Activated CD8-positive, alpha-beta memory T cell treated with anti-CD3 and anti-CD28 coated beads, Interleukin-2, amount 50 U/mL, for 24 hours (primary cell): ENCODE measurements around the gene PYGB.

Experiments
- DNase-seq: peaks from one replicate; pipeline ENCODE4 v3.0.0-alpha.2; 2020; ENCODE audit errors: extremely low read depth

The PYGB gene

DNA sequence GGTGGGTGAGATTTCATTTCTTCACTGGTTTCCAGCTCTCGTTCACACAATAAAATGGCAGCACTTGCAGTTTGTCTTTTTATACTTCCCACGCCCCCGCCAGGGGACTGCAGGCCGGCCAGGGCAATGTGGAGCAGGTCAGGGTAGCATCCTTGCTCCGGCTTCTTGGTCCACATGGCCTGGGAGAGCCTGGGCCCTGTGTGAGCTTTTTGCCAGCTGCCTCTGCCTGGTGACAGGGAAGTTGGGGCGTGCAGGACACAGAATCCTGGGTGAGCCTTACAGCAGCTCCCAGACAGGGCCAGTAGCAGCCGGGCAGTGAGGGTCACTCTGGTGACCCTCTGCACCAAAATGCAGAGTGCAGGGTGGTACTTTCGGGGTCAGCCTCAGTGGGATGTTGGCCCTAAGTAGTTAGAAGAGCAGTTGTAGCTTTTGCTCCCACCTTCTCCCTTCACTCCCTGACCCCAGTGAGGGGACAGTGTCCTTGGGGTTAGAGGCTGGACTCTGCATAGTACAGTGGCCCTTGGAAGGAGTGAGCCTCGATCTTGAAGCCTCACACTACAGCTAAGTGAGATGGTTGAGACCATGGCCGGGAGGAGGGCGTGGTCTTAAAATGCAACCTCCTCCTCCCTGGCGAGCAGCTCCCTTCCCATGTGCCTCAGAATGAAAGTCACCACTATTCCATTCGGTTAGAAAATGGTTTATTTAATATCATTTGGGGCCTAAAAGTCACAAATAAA, 23.8 kb downstream of the PYGB start:
- no peak for DNase-seq

DNA sequence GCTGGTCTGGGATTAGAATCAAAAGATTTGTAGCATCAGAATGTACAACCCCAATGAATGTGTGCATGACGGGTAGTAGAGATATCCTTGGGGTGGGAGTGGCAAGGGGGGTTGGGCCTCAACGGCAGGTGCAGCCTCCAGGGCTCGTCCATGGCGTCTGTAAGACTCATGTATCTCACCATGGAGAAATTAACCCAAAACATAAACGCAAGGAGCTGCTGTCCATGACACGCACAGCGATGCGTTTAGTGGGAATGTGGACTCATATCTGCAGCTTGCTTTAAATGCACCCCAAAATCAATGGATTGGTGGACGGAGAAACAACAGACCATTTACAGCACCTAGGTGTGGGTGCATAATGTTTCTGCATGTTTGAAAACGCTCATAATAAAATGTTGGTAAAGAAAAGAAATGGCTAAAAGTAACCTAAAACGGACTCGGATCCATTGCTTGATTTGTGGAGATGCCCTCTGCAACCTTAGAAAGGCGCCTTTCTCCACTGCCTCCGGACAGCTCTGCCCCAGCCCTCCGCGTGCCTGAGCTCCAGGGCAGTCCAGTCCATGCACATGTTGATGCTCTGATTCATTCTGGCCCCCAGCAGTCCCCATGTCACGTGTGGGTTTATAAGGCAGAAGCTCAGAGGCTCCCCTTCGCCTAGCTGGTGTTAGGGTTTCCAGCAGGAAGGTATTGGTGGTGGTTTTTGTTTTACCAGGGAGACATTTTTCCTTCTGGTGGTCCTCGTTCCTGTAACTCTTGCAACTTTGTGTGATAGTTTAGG, 24.5 kb downstream of the PYGB start:
- DNase-seq: no peak

DNA sequence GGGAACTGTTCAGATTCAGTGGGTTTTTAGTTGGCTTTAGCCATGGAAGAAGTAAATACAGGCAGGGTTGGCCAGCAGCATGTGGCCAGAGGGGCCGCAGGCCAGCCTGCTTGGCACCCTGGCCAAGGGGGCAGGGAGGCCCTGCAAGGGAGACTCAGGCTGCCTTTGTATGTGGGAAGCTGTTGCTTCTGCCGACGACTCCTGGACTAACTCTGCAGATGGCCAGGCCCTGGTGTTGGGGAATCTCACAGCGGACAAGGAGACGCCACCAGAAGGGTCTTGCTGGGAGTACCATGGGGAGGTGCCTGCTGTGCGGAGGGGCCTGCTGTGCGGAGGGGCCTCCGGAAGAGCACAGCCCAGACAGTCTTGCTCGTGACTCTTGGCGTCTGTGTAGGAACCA, 25.2 kb downstream of the PYGB start:
- no peak for DNase-seq

DNA sequence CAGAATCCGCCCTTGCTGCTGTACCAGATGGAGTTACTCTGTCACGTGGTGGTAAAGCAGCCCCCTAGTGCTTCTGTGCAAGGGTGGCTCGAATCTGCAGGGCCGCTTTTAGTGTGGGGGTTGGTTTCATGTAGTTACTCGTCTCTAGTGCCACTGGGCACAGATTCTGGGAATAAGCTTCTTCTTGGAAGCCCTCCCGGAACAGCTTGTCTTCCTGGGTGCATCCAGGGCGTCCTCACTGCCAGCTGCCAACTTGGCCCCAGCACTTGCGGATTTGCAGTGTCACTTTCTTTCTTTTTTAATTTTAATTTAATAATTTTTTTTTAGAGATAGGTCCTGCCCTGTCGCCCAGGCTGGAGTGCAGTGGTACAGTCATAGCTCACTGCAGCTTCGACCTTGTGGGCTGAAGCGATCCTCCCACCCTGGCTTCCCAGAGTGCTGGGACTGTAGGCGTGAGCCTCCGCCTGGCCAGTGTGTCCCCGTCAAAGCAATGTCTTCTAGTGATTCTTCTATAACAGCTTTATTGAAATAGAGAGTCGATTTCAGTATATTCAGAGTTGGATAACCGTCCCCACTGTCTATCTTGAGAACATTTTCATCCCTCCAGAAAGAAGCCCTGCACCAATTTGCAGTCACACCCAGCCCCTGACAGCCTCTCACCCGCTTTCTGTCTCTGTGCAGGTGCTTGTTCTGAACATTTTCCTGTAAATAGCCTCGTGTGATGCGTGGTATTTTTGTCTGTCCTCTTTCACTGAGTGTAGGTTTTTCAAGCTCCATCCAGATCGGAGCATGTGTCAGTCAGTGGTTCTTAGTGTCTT, 25.9 kb downstream of the PYGB start:
- no peak for DNase-seq

DNA sequence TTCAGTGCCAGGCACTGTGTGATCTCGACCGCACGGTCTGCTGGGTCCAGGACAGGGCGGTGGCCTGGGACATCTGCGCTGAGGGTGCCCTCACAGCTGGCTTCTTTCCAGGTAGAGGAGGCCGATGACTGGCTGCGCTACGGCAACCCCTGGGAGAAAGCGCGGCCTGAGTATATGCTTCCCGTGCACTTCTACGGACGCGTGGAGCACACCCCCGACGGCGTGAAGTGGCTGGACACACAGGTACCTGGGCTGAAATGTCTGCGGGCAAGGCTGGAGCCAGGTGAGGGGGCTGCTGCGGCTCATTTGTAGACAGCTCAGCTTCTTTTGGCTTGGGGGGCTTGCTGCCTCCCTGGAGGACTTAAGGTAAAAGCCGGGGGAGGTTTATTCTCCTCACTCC, 26.6 kb downstream of the PYGB start:
- no peak for DNase-seq

DNA sequence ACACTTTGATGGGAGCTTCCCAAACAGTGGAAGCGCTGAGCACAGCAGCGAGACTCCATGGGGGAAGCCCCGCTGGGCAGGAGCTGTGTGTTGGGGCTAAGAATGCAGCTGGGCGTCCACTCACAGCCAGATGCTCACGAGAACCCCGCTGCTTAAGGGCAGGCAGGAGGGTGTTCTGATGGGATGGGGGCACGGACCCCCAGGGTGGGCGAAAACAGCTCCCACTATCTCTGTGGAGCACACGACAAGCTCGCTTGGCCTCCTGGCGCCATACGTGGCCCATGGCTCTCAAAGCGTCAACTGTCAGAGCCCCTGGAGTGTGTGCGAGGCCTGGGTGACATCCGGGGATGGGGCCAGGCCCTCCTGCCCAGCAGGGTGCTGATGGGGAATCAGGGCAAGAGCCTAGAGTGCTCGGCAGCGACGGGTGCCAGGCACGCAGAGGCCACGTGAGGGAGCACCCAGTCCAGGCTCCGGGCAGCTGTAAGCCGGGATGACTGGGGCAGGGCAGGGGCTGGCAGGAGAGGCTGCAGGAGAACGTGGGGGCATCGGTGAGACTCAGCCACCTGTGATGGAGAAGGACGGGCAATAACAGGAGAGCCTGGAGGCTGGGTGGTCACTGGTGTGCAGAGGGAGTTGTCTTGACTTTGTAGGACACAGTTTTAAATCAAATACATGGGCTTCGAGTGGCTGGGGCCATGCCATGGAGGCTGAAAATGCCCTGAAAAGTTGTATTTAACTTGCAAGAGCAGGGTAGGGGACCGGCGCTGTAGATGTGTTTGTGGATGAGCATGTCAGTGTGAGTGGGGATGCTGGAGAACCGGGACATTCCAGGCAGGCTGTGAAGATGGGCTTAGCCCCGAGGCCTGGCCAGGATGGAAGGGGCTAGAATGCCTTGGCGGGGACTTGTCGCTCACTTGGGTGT, 27.3 kb downstream of the PYGB start:
- DNase-seq: no peak

DNA sequence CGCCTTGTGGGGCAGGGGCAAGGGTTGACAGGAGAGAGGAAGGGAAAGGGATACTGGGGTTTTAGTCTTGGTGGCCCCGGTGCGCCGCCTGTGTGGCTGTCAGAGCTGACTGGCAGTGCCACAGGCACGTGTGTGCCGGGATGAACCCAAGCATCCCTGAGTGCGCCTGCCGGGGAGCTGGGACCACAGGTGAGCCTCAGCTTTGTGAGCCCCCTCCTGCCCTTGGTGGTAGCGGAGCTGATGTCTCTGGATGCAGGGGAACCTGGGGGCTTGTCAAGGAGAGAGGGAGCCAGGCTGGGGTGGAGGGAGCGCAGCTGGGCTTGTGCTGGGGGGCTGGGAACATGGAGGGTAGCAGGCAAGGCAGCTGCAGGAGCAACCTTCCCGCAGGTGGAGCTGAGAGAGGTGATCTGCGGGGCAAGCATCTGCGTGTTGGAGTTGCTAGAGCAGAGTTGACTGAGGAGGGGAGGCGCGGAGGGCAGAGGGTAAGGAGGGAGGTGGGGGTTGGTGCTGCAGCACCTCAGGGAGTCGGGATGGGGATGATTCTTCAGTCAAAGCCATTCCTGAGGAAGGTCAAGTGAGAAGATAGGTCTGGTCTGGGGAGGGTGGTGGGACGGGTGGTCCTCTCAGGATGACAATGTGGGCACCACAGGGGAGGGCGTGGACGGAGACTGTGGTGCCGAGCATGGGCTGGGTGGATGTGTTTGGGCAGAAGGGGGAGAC, 28.1 kb downstream of the PYGB start:
- no peak for DNase-seq

DNA sequence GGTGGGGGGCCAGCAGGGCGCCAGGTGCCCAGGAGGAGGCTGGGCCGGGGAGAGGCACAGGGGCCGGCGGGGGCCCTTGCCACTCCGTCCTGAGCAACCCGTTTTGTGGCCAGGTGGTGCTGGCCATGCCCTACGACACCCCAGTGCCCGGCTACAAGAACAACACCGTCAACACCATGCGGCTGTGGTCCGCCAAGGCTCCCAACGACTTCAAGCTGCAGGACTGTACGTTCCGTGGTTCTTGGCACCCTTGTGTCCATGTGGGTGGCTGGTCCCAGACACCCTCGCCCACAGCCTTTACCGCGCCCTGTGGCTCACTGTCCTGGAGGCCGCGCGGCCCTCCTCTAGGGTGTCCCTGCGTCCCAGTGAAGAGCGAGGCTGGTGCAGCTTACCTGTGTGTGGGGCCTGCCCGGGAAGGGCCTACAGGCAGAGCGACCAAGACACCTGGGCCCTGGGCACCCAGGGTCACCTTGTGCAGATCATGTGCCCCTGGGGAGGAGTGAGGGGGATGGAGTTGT, 28.7 kb downstream of the PYGB start:
- DNase-seq: no peak

DNA sequence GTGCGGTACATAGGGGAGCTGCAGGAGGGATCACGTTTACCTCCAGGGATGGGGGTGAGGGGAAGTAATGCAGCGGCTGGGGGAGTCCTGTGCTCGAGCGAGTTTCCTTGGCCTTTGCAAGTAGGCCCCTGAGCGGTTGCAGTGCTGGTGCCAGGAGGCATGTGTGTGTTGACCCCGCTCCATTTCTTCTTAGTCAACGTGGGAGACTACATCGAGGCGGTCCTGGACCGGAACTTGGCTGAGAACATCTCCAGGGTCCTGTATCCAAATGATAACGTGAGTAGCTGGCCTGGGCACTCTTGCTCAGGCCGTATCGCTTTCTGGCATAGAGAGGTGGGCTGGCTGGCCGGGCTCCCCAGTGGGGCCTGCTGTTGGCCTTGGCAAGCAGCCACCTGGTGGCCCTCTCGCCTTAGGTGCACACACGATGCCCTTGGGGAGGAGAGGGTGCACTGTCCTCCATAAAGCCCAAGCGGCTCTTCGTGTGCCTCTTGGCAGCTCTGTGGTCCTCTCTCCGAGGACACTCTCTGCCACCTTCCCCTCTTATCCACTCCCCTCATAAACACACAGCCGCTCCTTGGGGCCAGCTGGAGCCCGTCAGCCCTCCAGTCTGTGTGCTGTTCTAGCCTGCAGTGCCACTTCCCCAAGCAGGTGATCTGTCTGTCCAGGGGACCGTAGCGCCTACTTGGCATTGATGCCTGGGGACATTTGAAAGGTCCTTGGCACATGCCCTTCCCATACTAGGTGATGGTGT, 29.3 kb downstream of the PYGB start:
- DNase-seq: no peak

DNA sequence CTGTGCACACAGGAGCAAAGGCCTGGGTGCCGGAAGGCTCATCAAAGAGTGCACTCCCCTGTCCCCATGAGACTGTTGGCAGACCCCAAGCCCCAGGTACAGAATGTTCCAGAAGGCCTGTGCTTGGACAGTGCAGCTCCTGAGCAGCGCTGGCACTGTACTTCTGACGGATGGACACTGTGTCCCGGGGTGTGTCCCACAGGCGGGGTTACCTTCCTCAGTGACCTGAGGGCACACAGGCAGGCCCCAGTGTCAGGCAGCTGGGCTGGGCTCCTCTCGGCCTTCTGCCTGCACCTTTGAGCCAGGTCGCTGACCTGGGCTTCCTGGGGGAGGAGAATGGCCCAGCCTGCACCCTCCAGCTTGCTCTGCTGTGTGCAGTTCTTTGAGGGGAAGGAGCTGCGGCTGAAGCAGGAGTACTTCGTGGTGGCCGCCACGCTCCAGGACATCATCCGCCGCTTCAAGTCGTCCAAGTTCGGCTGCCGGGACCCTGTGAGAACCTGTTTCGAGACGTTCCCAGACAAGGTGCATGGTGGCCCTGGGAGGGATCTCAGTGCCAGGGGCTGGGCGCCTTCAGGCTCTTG, 30.1 kb downstream of the PYGB start:
- DNase-seq: no peak

DNA sequence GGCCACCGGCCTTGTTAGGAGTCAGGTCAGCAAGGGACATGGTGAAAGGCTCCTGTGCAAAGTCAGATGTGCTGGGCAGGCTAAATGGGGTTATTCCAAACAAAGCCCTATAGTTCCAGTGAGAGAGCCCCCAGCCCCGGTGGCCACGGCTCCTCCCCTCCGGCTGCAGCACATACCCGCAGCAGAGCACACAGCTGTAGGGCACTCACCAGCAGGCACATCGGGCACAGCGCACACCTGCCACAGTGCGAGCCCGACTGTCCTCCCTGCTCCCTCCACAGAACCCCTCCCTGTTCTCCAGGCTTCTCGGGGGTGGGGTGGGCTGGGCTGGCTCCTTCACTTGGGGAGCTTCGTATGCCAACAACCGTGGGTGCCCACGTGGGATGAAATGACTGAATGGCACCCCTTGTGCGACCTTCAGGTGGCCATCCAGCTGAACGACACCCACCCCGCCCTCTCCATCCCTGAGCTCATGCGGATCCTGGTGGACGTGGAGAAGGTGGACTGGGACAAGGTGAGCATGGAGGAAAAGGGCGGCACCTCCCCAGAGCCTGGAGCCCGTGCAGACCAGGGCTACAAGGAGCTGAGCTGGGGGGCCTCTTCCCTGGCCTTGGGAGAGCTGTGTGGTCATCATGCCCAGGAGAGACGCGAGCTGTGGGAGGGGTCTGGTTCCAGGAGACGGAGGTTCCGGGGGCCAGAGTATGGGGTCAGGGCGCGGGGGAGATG, 30.9 kb downstream of the PYGB start:
- no peak for DNase-seq

DNA sequence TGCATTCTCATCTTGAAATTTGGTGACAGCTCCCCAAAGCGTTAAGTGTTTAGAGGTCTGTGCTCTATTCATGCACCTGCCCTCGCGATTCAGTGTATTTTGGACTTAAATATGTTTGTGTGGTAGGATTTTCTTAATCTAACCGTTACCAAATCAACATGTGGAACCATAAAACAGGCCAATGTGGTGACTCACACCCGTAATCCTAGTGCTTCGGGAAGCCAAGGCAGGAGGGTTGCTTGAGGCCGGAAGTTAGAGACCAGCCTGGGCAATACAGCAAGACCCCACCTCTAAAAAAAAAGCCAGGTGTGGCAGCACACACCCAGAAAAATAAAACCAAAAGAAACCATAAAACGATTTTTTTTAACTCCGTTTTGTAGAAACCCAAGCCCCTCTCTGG, 31.5 kb downstream of the PYGB start:
- no peak for DNase-seq

DNA sequence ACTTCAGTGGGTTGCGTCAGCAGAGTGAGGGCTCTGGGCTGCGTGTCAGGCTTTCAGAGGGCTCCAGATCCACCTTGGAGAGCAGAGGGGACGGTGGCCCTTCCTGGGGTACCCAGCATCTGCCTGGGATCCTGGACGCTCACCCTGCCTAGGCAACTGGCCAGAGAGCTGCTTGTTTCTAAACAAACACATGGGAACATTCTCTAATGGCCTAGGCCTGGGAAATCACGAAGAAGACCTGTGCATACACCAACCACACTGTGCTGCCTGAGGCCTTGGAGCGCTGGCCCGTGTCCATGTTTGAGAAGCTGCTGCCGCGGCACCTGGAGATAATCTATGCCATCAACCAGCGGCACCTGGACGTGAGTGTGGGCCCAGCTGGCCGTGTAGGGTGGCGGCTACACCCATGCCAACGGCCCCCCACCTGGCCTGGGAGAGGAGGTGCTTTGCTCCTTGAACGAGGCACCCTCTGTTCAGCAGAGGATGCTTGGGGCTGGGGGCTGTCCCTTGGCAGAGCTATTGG, 32.2 kb downstream of the PYGB start:
- no peak for DNase-seq

DNA sequence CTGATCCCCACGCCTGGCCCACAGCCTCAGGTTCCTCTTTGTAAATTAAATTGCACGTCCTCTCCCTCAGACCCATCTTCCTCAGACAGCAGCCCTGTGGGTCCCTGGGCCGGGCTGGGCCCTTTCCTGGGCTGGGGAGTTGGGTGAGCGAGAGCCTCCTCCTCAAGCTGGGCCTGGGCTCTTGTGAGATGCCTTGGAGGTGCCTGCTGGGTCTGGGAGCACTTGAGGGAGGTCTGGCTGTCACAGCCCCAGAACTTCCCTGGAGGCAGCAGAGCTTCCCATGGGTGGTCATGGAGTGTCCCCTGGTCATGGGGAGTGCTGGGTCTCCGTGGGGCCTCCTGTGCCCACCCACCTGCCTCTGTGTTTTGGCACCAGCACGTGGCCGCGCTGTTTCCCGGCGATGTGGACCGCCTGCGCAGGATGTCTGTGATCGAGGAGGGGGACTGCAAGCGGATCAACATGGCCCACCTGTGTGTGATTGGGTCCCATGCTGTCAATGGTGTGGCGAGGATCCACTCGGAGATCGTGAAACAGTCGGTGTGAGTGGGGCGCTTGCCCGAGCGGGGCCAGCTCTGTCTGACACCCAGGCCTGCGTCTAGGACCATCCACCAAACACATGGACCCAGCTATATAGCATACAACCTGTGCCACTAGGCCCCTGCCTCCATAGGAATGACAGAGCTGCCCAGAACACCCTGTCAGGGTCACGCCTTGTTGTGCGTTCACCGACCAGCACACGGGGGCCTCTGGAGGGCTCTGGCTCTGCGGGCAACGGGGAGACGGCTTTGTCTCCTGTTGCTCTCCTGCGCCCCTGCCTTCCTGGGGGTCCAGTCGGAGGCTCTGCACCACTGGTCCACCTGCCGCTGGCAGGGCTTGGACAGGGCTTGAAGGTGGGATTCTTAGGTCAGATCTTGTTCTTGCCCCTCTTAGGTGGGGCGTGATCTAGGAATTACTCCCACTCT, 33.0 kb downstream of the PYGB start:
- DNase-seq: no peak

DNA sequence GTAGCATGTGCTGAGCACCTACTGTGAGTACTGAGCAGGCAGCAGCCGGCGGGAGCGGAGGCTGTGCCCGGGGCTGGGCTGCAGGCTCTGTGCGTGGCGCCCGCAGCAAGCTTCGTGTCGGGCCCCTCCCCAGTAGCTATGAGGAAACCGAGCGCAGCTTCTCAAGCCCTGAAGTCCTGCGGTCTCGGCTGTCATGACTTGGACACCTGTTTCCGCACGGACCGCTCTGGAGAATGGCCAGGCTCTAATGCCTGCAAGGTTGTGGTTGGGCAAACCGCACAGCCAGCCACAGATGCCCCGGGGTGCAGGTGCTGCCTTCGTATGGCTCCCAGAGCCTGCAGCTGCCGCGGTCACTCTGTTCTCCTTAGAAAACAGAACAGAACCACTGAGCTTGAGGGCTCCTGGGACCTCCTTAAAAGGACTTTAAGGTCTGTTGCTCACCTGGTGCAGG, 33.7 kb downstream of the PYGB start:
- no peak for DNase-seq

DNA sequence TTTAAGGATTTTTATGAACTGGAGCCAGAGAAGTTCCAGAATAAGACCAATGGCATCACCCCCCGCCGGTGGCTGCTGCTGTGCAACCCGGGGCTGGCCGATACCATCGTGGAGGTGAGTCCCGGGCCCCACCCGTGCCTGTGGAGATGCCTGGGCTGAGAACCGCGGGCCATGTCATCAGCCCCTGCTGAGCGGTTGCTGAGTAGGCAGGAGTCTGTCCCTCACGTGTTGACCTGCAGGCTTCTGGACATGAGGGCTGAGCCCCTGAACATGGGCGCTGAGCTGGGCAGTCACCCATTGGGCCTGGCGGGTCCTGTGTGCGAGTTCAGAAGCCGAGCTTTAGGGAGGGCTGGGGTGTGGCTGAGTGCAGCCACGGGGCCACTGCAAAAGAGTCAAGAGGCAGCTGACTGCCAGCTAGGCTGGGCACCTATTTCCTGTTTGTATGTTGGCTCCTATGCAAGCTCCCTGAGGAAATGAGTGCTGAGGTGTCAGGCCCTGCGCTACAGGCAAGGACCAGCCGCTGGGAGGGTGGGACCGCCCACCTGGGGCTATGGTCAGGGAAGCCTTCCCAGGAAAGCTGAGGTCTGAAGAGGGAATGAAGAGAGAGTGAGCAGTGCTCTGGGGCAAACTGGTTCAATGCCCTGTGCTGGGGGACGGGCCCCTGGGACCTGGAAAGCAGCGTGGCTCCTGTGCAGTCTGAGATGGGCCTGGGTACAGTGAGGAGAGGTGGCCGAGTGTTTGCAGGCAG, 34.3 kb downstream of the PYGB start:
- no peak for DNase-seq

DNA sequence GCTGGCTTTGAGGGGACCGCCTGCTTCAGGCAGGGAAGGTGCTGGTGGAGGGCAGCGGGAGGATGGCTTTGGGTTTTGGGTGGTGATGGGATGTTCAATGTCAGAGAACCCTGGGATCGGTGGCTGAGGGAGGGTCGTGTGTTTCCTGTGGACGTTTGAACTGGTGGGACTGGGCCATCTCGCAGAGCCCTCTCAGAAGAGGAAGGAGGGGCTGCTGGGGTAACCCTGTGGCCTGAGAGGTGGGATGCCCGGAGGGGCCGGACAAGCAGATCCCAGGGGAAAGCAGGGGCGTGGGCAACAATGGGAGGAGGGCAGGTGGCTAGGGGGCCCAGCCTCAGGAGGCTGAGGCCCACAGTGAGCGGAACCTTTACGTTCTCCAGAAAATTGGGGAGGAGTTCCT, 34.9 kb downstream of the PYGB start:
- DNase-seq: no peak
